Chondrocyte (in vitro differentiated cells): ENCODE measurements around the gene ADARB2. TPM values are rescaled to one million over a fixed set of nuclear protein-coding genes. Genes with fewer than 3 reads are reported as not detected.
A peak's percentile ranks its signal among the peaks of the same experiment; 100 is the strongest.

Experiments used
- DNase-seq: peaks from one replicate; pipeline ENCODE4 v3.0.0; 2021; ENCODE audit warnings: mixed read lengths, low spot score
- H3K27ac Mint-ChIP-seq: one replicate; pipeline ENCODE4 v1.8.0; 2021; ENCODE audit warnings: mild to moderate bottlenecking, moderate library complexity, mixed read lengths; ENCODE audit not compliant: unreplicated experiment
- H3K27me3 Mint-ChIP-seq: 2 replicates; pipeline ENCODE4 v1.8.0; 2021; ENCODE audit warnings: low read depth, mixed read lengths
- H3K36me3 Mint-ChIP-seq: 2 replicates; pipeline ENCODE4 v1.8.0; 2021; ENCODE audit warnings: low read depth, mixed read lengths
- H3K4me1 Mint-ChIP-seq: 2 replicates; pipeline ENCODE4 v1.8.0; 2021; ENCODE audit warnings: low read depth, mild to moderate bottlenecking, mixed read lengths
- H3K4me3 Mint-ChIP-seq: one replicate; pipeline ENCODE4 v1.8.0; 2021; ENCODE audit warnings: mild to moderate bottlenecking, moderate library complexity, mixed read lengths; ENCODE audit not compliant: unreplicated experiment
- H3K9me3 Mint-ChIP-seq: 2 replicates; pipeline ENCODE4 v1.8.0; 2021; ENCODE audit warnings: low read depth, mixed read lengths
- total RNA-seq: library from RNA; stranded (reverse); gene quantifications from 3 replicates; pipeline ENCODE4 v1.2.1, GENCODE V29; 2021
- TF ChIP-seq, protein P1 (sequence below): fragments of 200-600 bp; sonication (generic); IDR thresholded peaks from 2 replicates; pipeline ENCODE4 v1.5.0; 2021; ENCODE audit warnings: antibody characterized with exemption, mild to moderate bottlenecking, moderate library complexity

Gene ADARB2
- total RNA-seq, 1 donor from 2014 or later, result 3.3 TPM

DNA sequence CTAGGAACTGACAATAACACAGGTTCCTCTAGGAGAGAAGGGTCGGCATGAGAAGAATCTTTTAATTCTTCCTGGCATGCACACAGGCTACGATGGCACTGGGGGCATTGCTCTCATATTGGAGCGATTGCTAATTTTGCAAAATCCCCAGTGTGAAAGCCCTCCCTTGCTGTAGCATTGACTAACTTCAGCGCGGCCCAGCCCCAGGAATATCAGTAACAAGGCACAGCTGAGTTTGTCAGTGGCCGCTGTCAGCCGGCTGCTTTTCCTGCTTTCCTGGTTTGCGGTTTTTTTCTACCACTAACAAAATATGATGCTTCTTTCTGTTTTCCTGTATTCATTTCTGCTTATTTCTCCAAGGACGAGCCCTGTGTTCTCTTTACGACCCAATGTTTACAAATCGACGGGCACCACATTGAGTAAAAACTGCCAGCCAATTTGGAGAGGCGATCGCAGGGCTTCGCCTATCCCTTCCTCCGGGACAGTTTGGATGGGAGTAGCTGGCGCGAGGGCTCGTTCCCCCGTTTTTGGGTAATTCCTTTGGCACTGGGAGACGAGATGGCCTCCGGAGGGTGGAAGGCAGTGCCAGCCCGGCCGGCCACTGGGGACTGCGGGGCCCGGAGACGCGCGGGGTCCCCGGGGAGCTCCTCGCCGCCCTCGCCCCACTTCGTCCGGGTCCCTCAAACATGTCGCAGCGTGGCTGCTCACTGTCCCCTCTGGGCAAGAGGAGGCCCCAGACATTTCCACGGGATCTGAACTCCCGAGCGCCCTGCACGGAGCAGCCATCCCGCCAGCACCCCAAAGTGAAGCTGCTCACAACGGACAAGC lies 967 bp downstream of the ADARB2 start:
- peaks cover 20% of the 10 kb centered on the region for H3K4me1 Mint-ChIP-seq
- TF ChIP-seq, protein P1, sequence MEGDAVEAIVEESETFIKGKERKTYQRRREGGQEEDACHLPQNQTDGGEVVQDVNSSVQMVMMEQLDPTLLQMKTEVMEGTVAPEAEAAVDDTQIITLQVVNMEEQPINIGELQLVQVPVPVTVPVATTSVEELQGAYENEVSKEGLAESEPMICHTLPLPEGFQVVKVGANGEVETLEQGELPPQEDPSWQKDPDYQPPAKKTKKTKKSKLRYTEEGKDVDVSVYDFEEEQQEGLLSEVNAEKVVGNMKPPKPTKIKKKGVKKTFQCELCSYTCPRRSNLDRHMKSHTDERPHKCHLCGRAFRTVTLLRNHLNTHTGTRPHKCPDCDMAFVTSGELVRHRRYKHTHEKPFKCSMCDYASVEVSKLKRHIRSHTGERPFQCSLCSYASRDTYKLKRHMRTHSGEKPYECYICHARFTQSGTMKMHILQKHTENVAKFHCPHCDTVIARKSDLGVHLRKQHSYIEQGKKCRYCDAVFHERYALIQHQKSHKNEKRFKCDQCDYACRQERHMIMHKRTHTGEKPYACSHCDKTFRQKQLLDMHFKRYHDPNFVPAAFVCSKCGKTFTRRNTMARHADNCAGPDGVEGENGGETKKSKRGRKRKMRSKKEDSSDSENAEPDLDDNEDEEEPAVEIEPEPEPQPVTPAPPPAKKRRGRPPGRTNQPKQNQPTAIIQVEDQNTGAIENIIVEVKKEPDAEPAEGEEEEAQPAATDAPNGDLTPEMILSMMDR, result no peak
- no peaks in the 10 kb centered on the region for H3K36me3 Mint-ChIP-seq
- peaks cover 39% of the 10 kb centered on the region for H3K27me3 Mint-ChIP-seq
- no peak for DNase-seq
- peak overlapping the region; percentile 81 for H3K4me3 Mint-ChIP-seq
- H3K9me3 Mint-ChIP-seq, result no peaks in the 10 kb centered on the region
- no peak overlapping the region for H3K27ac Mint-ChIP-seq

DNA sequence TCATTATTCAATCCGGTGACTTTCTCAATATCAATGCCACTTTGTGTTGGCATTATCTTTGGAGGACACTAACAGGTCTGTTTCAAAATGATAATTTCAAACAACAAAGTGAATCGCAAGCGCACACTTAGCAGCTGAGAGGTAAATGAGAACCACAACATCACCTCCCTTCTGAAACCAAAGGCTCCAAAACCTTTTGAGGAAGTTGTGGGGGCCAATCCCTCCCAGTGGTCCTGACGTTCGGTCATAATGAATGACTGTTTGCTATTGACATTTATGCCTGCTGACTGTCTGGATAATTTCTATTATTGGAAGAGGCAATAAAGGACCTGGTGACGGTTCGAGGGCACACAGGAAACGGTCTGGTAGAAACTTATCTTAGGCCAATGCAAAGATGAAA lies 1.8 kb downstream of the ADARB2 start:
- TF ChIP-seq, protein P1, result no peak
- no peaks in the 10 kb centered on the region for H3K36me3 Mint-ChIP-seq
- H3K27me3 Mint-ChIP-seq, result peaks cover 32% of the 10 kb centered on the region
- H3K27ac Mint-ChIP-seq, result no peak overlapping the region
- peaks cover 20% of the 10 kb centered on the region for H3K4me1 Mint-ChIP-seq
- H3K9me3 Mint-ChIP-seq, result no peaks in the 10 kb centered on the region
- no peak for DNase-seq
- peak overlapping the region; percentile 81 for H3K4me3 Mint-ChIP-seq

DNA sequence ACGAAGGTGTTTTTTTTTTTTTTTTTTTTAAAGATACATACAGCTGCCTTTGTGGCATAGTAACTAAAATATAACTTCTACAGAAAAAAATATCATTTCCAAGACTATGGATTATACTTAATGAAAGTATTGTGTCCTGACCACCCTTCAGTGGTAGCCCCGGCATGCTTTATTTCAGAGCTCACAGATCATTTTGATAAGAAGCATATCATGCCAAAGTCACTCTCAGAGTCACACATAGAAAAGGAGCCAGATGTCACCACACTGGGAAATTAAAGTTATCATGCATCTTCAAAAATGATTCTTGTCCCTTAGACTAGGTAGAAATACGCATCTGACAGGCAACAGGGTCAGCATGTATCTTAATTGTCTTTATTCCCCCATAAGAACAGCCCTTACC lies 3.0 kb downstream of the ADARB2 start:
- Mint-ChIP-seq H3K4me1 (peaks cover 20% of the 10 kb centered on the region), H3K4me3 (no peak overlapping the region), H3K9me3 (no peaks in the 10 kb centered on the region), H3K27me3 (peaks cover 29% of the 10 kb centered on the region), H3K27ac (no peak overlapping the region), H3K36me3 (no peaks in the 10 kb centered on the region)
- TF ChIP-seq, protein P1, result no peak
- DNase-seq, result no peak

DNA sequence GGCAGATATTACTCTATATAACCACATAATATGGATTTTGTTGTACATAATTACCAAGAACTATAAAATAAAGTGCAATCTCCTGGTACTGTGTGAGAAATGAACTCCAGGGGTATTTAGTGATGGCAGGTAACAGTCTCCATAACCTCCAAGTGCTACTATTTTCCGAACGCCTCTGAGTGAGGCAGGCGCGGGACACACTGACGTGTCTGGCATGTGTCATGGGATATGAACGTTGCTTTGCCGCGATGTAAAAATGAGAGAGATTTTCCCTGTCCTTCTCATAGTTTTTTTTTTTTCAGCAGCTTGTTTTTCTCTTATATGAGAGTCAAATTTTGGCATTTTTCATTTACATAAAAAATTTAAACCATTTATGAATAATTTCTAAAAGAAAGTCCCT lies 3.6 kb downstream of the ADARB2 start:
- DNase-seq, result no peak
- no peaks in the 10 kb centered on the region for H3K9me3 Mint-ChIP-seq
- H3K27me3 Mint-ChIP-seq, result peaks cover 24% of the 10 kb centered on the region
- TF ChIP-seq, protein P1, result no peak
- no peaks in the 10 kb centered on the region for H3K36me3 Mint-ChIP-seq
- peaks cover 20% of the 10 kb centered on the region for H3K4me1 Mint-ChIP-seq
- no peak overlapping the region for H3K27ac Mint-ChIP-seq
- H3K4me3 Mint-ChIP-seq, result no peak overlapping the region

DNA sequence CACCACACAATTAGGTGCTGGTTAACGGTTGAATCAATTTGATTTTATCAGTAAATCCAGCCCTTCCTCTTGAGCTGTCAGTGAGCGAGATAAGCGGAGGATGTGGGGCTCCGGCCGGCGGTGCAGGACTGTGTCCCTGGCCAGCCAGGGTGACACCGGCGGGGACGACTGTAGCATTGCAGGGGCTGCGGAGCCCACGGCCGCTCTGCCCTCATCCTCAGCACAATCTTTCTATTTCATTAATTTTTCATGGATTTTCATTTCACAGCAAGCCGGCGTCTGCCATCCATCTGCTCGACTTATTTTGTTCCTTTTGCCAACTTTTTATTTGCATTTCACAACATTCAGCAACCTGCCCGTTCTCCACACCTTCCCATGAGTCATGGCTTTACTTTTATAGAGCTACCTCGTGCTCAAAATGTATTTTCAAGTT lies 4.7 kb downstream of the ADARB2 start:
- DNase-seq, result no peak
- TF ChIP-seq, protein P1, result no peak
- Mint-ChIP-seq H3K4me1 (peaks cover 15% of the 10 kb centered on the region), H3K4me3 (no peak overlapping the region), H3K36me3 (no peaks in the 10 kb centered on the region), H3K27me3 (peaks cover 25% of the 10 kb centered on the region), H3K27ac (no peak overlapping the region), H3K9me3 (no peaks in the 10 kb centered on the region)
